ENCODE data around the gene B3GNT8. TPM values are rescaled to one million over a fixed set of nuclear protein-coding genes. Genes with fewer than 3 reads are reported as not detected.
"Not testable (repeated sequence)": the region's sequence is repeated elsewhere in the genome, so short reads cannot be mapped to it uniquely, and the experiment has no call there.

B3GNT8 gene
- total RNA-seq, 2 donors from 2014 or later: 1.1 TPM; not detected in 1

GRCh38 chr19:41384351-41384750 lies 42.8 kb downstream of the B3GNT8 start:
- H3K36me3 Mint-ChIP-seq (ENCODE audit: insufficient read depth in 2 of 2): peaks cover 0 to 2% of the 10 kb centered on the region in 2 donors
- H3K4me1 Mint-ChIP-seq (ENCODE audit: low read depth): no peaks in the 10 kb centered on the region
- no peak for DNase-seq
- no peaks in the 10 kb centered on the region for H3K9me3 Mint-ChIP-seq
- no peak overlapping the region for H3K4me3 Mint-ChIP-seq
- H3K27ac Mint-ChIP-seq: no peak overlapping the region
- no peak for ATAC-seq (replicated peaks in 1 of 2)
- no peaks in the 10 kb centered on the region for H3K27me3 Mint-ChIP-seq (ENCODE audit: low read depth)

GRCh38 chr19:41381536-41381935 lies 45.6 kb downstream of the B3GNT8 start:
- H3K4me3 Mint-ChIP-seq; H3K36me3 Mint-ChIP-seq (ENCODE audit: insufficient read depth in 2 of 2); H3K9me3 Mint-ChIP-seq; DNase-seq; H3K27ac Mint-ChIP-seq; H3K27me3 Mint-ChIP-seq (ENCODE audit: low read depth); ATAC-seq (replicated peaks in 1 of 2); H3K4me1 Mint-ChIP-seq (ENCODE audit: low read depth): not testable (repeated sequence)

DNA sequence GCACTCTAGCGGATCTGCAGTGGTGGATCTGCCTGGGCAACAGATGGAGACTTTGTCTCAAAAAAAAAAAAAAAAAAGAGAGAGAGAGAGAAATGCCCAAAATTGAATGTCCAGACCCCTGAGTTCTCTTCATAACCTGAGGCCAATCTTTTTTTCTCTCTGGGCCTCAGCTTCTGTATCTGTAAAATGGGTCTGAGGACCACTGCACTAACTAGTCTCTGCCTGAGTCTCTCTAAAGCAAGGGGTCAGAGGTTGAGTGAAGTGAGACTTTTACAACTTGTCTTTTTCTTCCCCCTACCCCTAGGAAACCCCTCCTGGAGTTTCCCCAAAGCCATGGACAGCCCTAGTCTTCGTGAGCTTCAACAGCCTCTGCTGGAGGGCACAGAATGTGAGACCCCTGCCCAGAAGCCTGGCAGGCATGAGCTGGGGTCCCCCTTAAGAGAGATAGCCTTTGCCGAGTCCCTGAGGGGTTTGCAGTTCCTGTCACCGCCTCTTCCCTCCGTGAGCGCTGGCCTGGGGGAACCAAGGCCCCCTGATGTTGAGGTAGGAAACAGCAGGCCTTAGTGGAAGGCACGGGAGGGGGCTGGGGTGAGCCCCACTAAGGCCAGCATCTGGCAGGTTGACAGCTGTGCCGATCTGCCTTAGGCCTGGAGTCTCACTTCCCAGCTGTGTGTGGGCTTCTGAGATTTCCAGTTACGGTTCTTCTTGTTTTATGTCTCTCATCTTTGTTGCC lies 49.0 kb downstream of the B3GNT8 start:
- ATAC-seq (replicated peaks in 1 of 2) (peak; percentile 25 to 50), DNase-seq (peak in 1 of 2 donors; percentile 28)
- H3K36me3 Mint-ChIP-seq (ENCODE audit: insufficient read depth in 2 of 2): no peaks in the 10 kb centered on the region
- H3K9me3 Mint-ChIP-seq: no peaks in the 10 kb centered on the region
- H3K4me1 Mint-ChIP-seq (ENCODE audit: low read depth): peaks cover 15% of the 10 kb centered on the region
- no peak overlapping the region for H3K4me3 Mint-ChIP-seq
- H3K27ac Mint-ChIP-seq: no peak overlapping the region
- no peaks in the 10 kb centered on the region for H3K27me3 Mint-ChIP-seq (ENCODE audit: low read depth)

GRCh38 chr19:41376998-41377365 lies 50.2 kb downstream of the B3GNT8 start:
- H3K4me1 Mint-ChIP-seq (ENCODE audit: low read depth): peaks cover 15% of the 10 kb centered on the region
- ATAC-seq (replicated peaks in 1 of 2) (peak; percentile 45 to 62), DNase-seq (peak in 1 of 2 donors; percentile 11)
- peak overlapping the region; percentile 51 to 66 for H3K4me3 Mint-ChIP-seq
- H3K27me3 Mint-ChIP-seq (ENCODE audit: low read depth): no peaks in the 10 kb centered on the region
- H3K36me3 Mint-ChIP-seq (ENCODE audit: insufficient read depth in 2 of 2): no peaks in the 10 kb centered on the region
- H3K27ac Mint-ChIP-seq: no peak overlapping the region
- H3K9me3 Mint-ChIP-seq: no peaks in the 10 kb centered on the region

GRCh38 chr19:41376241-41376997 lies 50.8 kb downstream of the B3GNT8 start, which contains the start of gene TMEM91:
TMEM91 (plus strand) TSS chr19:41376533; CDS start chr19:41378310, 1,777 bp downstream.
- Mint-ChIP-seq H3K27me3 (ENCODE audit: low read depth) (no peaks in the 10 kb centered on the region), H3K27ac (no peak within 1 kb of the TSS), H3K36me3 (ENCODE audit: insufficient read depth in 2 of 2) (no peaks in the 10 kb centered on the region), H3K4me1 (ENCODE audit: low read depth) (peaks cover 15% of the 10 kb centered on the region), H3K4me3 (peak within 1 kb of the TSS; percentile 51 to 66), H3K9me3 (no peaks in the 10 kb centered on the region)
- ATAC-seq (replicated peaks in 1 of 2) (peak; percentile 54 to 70), DNase-seq (peak in 1 of 2 donors; percentile 19)

Other genes with a start within 250 kb of the B3GNT8 start
- 1 to 10 TPM in 1 of 2 donors, under 1 TPM in 1; 0.35 to 1.2 TPM for gene CYP2S1, start 234.2 kb downstream of the B3GNT8 start, total RNA-seq
- gene AXL, start 208.2 kb downstream of the B3GNT8 start, total RNA-seq: under 1 TPM; 0.17 to 0.44 TPM
- gene HNRNPUL1, start 163.0 kb downstream of the B3GNT8 start, total RNA-seq: 100 to 1,000 TPM; 276 to 351 TPM
- 10 to 100 TPM; 28.8 to 33.4 TPM for gene CCDC97, start 117.2 kb downstream of the B3GNT8 start, total RNA-seq
- gene TGFB1, start 73.5 kb downstream of the B3GNT8 start, total RNA-seq: 10 to 100 TPM; 93.5 to 94.2 TPM
- 1 to 10 TPM; 6.4 to 7.7 TPM for gene B9D2, start 63.2 kb downstream of the B3GNT8 start, total RNA-seq
- 10 to 100 TPM; 12.3 to 12.8 TPM for gene TMEM91, start 50.8 kb downstream of the B3GNT8 start, total RNA-seq
- gene EXOSC5, start 30.0 kb downstream of the B3GNT8 start, total RNA-seq: 10 to 100 TPM; 30.3 to 30.7 TPM
- 10 to 100 TPM; 18.4 to 21.6 TPM for gene BCKDHA, start 29.6 kb downstream of the B3GNT8 start, total RNA-seq
- 10 to 100 TPM; 59.9 to 66.6 TPM for gene DMAC2, start 12.5 kb upstream of the B3GNT8 start, total RNA-seq
- not detected for gene ERICH4, start 15.8 kb upstream of the B3GNT8 start, total RNA-seq
- gene CEACAM21, start 148.8 kb upstream of the B3GNT8 start, total RNA-seq: 10 to 100 TPM; 38.4 to 41.7 TPM
- gene CEACAM4, start 199.7 kb upstream of the B3GNT8 start, total RNA-seq: not detected

All from activated T-cell treated with anti-CD3 and anti-CD28 coated beads, Interleukin-2, amount 50 U/mL, for 72 hours (primary cell).